Measurements from ENCODE around the gene ZNF70. TPM values are rescaled to one million over a fixed set of nuclear protein-coding genes. Genes with fewer than 3 reads are reported as not detected.
"Not testable (repeated sequence)": the region's sequence is repeated elsewhere in the genome, so short reads cannot be mapped to it uniquely, and the experiment has no call there.

The ZNF70 gene
- total RNA-seq, 1 experiment from 2014 or later, result 3.0 TPM

DNA sequence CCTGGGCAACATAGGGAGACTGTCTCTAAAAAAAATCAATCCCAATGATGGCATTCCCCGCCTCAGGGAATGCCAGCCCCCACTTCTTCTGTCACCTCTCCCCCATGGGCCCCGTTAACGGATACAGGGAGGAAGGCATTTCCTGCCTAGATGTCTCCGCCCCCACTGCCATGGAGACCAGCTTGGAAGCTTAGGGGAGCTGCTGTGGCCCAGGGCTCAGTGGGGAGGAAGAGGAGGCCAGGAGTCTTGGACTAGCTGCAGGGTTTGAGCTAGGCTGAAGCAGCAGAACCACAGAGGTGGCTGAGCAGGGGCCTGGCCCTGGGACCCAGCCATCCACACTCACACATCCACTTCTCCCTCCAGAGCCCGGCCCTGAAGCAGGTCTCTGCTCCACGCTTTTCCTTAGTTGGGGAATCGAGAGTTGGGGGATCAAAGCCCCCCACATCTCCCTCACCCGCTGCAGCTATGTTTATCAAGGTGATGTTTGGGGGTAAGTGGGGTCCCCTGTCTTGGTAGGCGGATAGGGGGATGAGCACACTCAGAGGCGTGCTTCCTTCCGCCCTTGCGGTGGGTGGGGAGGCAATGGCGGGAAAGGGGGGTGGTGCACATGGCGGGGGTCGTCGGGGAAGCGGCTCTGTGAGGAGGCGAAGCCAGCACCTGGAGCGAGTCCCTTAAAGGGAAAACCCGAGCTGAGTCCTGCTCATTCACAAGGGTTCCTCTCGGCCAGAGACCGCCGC, 12.1 kb upstream of the ZNF70 start, which contains the start of gene C22orf15:
Gene C22orf15, plus strand, starts transcription at position 149 of the 737 bp plus-strand sequence. Its CDS starts 317 bp downstream, at position 466.
- no peak for DNase-seq (ENCODE audit: extremely low read depth, low read depth)

DNA sequence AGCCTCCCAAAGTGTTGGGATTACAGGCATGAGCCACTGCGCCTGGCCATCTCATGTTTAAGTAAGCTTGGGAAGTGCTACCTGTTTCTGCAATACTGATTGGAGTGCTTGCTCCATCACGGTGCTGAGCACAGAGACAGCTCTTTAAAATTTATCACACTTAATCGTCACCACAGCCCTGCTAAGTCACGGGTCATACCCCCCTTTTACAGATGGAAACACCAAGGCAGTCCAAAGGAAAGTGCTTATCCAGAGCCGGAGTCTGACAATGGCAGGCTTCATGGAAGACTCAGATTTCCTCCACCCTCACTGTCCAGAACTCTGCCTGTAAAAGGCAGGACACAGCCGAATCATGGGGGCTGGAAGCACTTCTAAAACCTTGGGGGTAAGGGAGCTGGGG, 9.1 kb upstream of the ZNF70 start:
- DNase-seq (ENCODE audit: extremely low read depth, low read depth), result no peak

DNA sequence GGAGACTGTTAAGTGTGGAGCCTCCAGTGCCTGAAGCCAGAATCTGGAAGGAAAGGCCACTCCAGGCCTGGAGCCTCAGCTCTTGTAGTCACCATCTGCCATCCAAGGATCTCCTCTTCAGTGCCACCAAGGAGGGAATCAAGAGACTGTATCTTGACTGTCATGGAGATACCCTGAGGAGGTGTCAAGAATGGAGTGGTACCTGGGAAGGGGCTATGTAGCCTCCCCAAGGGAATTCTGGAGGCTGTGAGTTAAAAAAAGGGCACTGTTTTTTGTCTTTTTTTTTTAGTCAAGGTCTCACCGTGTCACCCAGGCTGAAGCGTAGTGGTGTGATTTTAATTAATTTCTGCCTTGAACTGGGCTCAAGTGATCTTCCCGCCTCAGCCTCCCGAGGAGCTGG, 8.7 kb upstream of the ZNF70 start:
- no peak for DNase-seq (ENCODE audit: extremely low read depth, low read depth)

DNA sequence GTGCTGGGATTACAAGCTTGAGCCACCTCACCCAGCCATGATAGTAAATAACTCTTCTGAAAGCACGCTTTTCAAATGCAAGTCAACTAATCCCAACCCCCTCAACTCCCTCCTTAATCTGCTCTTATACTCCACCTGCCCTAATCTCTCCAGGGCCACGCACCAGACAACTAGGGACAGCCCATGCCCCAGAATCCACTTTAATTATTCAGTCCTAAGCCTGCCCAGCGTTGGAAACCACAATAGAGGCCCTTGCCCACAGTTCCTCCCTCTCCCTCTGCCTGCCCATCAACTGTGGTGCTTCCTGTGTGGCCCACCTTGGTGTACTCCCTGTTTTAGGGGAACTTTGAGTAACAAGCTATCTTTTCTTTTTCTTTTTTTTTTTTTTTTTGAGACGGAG, 6.0 kb upstream of the ZNF70 start:
- DNase-seq (ENCODE audit: extremely low read depth, low read depth), result no peak

DNA sequence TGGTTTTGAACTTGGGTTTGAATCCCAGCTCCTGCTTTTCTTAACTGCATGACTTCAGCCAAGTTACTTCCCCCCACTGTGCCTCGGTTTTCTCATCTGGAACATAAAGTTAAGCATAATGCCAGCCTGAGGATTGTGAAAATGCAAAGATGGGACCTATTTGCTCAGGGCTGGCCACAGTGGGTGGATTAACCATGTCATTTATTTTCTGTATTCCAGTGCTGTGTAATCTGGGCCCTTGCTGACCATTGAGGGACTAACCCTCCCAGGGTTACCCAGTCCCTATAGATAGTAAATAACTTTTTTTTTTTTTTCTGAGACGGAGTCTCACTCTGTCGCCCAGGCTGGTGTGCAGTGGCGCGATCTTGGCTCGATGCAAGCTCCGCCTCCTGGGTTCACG, 4.8 kb upstream of the ZNF70 start:
- no peak for DNase-seq (ENCODE audit: extremely low read depth, low read depth)

DNA sequence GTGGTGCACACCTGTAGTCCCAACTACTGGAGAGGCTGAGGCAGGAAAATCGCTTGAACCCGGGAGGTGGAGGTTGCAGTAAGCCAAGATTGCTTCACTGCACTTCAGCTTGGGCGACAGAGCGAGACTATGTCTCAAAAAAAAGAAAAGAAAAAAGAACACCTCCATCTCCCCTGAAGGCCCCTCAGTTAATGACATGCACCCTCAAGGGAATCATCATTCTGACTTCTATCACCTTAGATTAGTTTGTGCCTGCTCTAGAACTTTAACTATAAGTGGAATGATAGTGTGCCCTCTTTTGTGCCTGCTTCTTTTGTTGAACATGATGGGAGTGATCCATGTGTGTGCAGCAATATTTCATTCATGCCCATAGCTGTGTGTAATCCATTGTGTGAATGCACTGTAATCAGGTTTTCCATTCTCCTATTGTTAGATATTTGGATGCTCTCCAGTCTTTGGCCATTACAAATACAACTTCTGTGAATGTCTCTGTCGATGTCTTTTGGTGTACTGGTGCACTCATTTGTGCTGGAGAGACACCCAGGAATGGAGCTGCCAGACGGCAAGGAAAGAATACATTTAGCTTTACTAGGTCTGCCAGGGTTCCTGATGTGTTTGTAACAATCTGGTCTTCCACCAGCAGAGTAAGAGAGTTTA, 4.2 kb upstream of the ZNF70 start:
- DNase-seq (ENCODE audit: extremely low read depth, low read depth), result no peak

DNA sequence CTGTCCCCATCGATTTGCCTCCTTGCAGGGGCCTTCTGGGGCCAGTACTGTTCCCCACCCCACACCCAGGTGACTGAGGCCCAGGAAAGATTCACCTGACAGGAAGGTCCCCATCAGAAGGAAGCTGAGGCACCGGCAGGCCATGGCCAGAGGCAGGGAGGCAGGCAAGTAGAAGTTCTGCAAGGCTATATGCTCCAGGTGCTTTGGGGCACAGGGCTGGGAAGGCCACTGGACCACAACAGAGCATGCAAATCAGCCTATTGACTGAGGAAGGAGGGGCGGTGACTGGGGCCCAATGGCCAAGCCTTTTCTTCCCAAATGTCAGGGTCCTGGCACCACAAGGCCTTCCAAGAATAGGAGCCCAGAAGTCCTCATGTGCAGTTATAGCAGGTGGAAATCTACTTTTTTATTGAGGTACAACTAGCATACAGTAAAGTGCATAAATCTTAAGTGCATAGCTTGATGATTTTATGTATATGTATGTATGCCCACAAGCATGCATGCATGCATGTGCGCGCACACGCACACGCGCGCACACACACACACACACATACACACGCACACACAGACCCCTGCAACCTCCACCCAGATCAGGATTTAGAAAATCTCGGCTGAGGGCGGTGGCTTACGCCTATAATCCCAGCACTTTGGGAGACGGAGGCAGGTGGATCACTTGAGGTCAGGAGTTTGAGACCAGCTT, 3.5 kb upstream of the ZNF70 start, which contains the start of gene VPREB3:
Gene VPREB3, minus strand, starts transcription at position 206 of the 700 bp plus-strand sequence. Its CDS starts 62 bp downstream, at position 144.
- DNase-seq (ENCODE audit: extremely low read depth, low read depth), result no peak

DNA sequence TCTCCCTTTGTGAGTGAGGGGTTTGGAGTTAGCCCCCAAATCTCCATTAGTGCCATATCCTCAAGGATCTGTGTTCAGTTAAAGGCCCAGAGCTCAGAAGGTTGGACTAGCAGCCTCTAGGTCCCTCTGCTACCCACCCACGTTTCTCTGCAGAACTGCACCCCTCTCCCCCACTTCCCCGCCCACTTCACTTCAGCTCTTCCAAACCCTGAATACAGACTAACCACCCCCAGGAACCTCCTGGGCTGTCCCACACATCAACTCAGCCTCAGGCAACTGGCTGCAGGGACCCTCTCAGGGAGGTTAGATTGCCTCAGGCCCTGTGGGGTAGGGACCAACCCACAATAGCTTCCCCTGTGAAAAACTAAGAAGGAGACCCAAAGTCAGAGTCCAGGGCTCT, 2.5 kb upstream of the ZNF70 start:
- DNase-seq (ENCODE audit: extremely low read depth, low read depth), result no peak

DNA sequence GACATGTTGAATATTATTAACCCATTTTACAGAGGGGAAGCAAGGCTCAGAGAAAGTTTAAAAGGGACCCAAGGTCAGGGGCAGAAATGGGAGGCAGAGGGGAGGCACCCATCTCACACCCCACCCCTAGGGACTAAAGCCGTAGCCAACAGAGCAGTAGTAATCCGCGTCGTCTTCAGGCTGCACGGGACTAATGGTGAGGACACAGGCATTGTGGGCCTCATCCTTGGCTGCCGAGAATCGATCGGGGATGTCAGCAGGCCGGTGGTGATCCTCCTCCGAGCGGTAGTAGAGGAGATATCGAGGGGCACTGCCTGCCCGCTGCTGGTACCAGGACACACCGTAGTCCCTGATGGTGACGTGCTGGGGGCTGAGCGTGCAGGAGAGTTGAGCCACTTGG, 1.8 kb upstream of the ZNF70 start:
- DNase-seq (ENCODE audit: extremely low read depth, low read depth), result no peak

DNA sequence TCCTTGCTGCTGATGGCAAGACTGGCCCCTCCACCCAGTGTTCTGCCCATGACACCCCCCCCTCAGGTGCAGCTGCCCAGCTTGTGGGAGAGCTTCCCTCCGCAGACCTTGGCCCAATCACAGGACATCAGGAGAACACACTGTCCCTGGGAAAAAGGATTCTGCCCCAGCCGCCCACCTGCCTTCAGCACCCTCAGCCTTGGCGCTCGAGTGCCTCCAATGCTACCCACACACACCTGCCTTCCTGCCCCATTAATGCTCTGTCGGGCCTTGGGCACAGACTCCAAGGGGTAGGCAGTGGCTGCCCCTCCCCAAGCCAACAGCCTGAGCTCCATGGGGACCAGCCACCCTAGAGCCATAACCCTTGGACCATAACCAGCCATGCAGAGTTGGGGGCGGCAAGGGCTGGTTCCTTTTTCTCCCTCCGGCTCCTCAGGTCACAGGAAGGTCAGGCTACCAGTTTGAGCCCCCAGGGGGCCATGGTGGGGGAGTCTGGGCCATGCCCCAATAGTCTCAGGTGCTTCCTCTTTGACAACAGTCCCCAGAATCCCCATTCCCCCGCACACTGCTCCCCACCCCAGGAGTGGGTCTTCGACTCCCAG, 1.3 kb upstream of the ZNF70 start:
- no peak for DNase-seq (ENCODE audit: extremely low read depth, low read depth)

DNA sequence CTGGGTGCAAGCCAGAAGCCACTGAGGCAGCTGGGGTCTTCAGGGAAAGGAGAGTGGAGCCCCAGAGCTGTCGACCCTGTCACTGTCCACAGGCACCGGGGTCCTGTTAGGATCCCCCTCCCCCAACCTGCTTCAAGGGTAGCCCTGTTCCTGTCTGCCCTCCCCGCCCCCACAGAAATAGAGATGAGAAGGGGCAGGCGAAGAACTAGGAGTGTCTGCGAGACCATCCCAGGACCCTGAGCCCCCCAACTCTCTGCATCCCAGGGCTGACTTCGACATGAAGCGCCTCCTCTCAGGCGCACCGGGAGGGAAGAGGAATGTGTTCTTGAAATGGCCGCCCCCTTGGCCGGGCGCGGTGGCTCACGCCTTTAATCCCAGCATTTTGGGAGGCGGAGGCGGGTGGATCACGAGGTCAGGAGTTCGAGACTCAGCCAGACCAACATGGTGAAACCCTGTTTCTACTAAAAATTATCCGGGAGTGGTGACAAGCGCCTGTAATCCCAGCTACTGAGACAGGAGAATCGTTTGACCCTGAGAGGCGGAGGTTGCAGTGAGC, 607 bp upstream of the ZNF70 start:
- DNase-seq (ENCODE audit: extremely low read depth, low read depth), result no peak

DNA sequence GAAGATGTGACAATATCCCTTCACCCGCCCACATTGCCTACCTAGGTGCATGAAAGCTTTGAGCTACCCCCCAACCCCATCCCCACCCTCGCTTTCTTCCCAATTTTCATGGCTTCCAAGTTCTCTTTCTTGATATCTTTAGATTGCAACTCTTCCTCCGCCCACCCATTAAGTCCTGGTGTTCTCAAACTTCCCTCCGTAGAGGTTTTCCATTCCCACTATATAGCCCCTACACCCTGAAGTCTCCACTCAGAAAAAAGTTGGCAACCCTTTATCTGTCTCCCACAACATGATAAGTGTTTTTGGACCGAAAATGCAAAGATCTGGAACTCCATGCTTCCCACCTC, 572 bp downstream of the ZNF70 start:
- no peak for DNase-seq (ENCODE audit: extremely low read depth, low read depth)

DNA sequence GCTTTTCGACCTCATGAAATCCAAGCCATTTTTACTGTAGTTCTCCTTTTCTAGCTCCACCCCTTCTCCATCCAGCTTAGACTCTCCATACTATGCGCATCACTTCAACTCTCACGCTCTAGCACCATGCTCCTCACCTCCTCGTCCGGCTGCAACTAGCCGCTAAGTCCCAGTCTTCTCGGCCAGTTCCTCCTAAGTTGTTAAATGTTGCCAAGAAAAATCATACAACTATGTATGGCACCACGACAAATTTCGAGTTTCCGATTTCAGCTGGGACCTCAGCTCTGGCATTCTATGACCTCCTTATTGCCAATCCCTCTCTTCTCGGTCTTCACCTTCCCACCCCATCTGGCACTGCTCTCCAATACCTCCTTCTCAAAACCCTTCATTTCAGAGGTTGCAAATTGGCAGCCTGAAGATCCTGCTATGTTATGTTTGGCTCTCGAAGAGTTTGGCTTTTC, 1.0 kb downstream of the ZNF70 start:
- no peak for DNase-seq (ENCODE audit: extremely low read depth, low read depth)

DNA sequence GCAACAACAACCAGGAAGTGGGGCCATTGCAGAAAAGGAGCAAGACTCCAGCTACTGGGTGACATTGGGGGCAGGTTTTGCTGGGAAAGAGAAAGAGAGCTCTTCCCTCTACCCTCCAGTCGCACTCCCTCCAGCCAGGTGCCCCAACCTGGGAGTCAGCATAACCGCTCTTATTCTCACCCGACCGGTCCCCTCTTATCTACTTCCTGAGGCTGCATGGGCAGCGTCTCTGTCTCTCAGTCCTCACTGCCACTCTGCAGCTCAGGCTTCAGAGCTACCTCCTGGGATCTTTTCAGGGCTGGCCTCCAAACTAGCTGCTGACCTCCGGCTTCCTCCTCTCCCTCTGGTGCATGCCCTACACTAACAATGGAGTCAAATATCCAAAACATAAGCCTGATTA, 5.1 kb downstream of the ZNF70 start:
- no peak for DNase-seq (ENCODE audit: extremely low read depth, low read depth)

DNA sequence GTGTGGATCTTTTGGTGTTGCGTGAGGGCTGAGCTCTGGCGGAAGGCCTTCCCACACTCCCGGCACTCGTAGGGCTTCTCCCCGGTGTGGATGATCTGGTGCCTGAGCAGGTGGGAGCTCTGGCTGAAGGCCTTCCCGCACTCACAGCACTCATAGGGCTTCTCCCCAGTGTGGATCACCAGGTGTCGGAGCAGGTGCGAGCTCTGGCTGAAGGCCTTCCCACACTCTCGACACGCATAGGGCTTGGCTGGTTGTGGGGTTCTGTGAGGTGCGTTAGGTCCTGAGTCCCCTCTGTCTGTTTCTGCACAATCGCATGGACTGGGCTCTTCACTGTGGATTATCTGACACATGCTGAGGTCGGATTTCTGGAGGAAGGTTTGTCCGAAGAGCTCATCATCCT, 6.4 kb downstream of the ZNF70 start:
- no peak for DNase-seq (ENCODE audit: extremely low read depth, low read depth)

DNA sequence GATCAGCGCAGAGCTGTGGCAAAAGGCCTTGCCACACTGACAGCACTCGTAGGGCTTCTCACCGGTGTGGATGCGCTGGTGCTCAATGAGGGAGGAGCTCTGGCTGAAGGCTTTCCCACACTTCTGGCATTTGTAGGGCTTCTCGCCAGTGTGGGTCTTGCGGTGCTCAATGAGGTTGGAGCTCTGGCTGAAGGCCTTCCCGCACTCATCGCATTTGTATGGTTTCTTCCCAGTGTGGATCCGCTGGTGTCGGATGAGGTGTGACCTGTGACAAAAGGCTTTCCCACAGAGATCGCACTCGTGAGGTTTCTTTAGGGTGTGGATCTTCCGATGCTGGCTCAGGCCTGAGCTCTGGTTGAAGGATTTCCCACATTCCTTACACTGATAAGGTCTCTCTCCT, 6.9 kb downstream of the ZNF70 start:
- no peak for DNase-seq (ENCODE audit: extremely low read depth, low read depth)

DNA sequence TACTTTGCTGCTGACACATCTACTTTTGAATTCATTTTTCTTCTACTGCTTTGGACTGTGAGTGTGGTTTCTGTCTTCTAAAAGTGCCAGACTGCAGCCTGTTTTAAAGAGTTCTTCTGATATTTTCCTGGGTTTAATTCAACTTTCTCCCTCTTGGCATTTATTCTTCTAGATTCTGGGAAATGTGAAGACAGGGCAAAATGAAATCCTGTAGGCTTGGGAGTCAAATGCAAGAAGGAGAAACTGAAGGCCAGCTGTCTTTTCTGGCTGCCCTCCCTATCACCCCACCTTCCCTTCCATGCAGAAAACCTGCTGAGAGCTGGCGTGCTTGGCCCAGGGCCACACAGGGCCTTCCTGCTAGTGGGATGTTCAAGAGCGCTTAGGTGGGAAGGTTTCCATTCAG, 7.6 kb downstream of the ZNF70 start:
- no peak for DNase-seq (ENCODE audit: extremely low read depth, low read depth)

DNA sequence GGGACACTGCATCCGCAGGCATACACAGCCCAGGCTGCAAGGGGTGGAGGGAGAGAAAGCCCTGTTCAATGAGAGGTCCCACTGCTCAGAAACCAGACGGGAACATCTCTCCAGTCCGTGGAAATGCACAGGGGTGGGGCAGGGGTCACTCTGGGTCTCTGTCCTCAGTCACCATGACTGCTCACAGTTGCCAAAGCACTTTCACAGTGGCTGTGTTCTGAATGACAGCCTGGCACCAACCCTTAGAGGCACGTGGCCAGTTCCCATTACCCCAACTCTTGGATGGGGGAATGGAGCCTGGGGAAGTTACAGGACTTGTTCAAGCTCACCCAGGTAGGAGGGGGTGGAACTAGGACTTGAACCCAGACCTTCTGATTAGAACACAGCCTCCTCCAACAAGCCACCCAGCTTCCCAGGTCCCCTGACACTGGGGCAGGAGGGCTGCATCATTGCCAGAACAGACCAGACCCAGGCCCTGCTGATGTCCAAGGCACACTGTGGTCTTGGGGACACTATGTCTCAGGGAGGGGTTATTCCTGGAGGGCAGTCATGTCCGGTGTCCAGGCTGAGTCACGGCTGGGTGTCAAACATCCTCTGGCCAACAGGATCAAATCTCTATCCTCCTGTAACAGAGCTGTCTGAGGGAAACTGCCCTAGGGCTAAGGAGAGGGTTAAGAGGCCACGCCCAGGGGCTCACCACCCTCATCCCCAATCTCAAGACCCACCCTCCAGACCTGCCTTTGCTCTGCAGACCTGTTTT, 8.2 kb downstream of the ZNF70 start:
- no peak for DNase-seq (ENCODE audit: extremely low read depth, low read depth)

DNA sequence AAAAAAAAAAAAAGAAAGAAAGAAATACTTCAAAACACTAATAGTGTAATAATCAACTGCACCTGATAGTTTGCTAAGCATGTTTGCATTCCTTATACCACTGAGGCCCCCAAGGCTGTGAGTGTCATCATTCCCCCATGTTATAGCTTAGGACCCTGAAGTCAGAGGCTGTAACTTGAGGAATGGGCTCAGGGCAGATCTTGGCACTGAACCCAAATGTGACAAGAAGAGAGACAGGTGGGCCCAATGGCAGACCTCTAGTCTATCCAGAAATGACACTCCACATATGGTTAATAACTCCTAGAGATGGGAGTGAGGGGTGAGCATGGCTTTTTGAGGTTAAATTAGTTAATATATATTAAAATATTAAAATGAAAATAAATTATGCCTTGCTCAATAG, 13.2 kb downstream of the ZNF70 start:
- DNase-seq (ENCODE audit: extremely low read depth, low read depth), result no peak

DNA sequence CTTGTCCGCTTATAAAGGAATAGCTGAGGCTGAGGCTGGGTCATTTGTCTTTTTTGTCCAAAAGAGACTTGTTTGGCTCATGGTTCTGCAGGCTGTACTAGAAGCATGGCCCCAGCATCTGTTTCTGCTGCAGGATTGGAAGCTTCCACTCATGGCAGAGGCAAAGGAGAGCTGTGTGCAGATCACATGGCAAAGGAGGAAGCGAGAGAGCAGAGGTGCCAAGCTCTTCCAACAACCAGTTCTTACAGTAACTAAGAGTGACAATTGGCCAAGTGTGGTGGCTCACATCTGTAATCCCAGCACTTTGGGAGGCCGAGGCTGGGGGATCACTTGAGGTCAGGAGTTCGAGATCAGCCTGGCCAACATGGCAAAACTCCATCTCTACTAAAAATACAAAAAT, 22.8 kb downstream of the ZNF70 start:
- not testable (repeated sequence) for DNase-seq (ENCODE audit: extremely low read depth, low read depth)
